Activated T-cell treated with anti-CD3 and anti-CD28 coated beads for 48 hours (primary cell): ENCODE data around the gene OSBPL10.

Experiments used
- DNase-seq: peaks from one replicate; pipeline ENCODE4 v3.0.0-alpha.2; 2020; ENCODE audit warnings: low read depth

Gene OSBPL10

GRCh38 chr3:31768479-31769125 lies 212.5 kb downstream of the OSBPL10 start:
- DNase-seq, result no peak

- DNase-seq, result no peak
These were observed 213.1 kb downstream of the OSBPL10 start for GRCh38 chr3:31767920-31768319.

- DNase-seq, result no peak
These were observed 214.4 kb downstream of the OSBPL10 start for GRCh38 chr3:31766669-31767068.

- DNase-seq, result no peak
These were observed 215.2 kb downstream of the OSBPL10 start for GRCh38 chr3:31765871-31766270.

- no peak for DNase-seq
These were observed 217.3 kb downstream of the OSBPL10 start for GRCh38 chr3:31763731-31764130.

- no peak for DNase-seq
These were observed 218.1 kb downstream of the OSBPL10 start for GRCh38 chr3:31762888-31763351.

GRCh38 chr3:31762097-31762764 lies 218.8 kb downstream of the OSBPL10 start:
- DNase-seq, result no peak

- no peak for DNase-seq
These were observed 220.4 kb downstream of the OSBPL10 start for GRCh38 chr3:31760654-31761053.

- no peak for DNase-seq
These were observed 222.6 kb downstream of the OSBPL10 start for GRCh38 chr3:31758322-31758965.

GRCh38 chr3:31755926-31756658 lies 225.0 kb downstream of the OSBPL10 start:
- no peak for DNase-seq

- DNase-seq, result no peak
These were observed 226.3 kb downstream of the OSBPL10 start for GRCh38 chr3:31754575-31755278.

GRCh38 chr3:31753050-31753425 lies 228.0 kb downstream of the OSBPL10 start:
- no peak for DNase-seq

GRCh38 chr3:31752305-31753049 lies 228.6 kb downstream of the OSBPL10 start:
- DNase-seq, result no peak

GRCh38 chr3:31750341-31750740 lies 230.7 kb downstream of the OSBPL10 start:
- no peak for DNase-seq

- no peak for DNase-seq
These were observed 232.1 kb downstream of the OSBPL10 start for GRCh38 chr3:31748933-31749295.

GRCh38 chr3:31748281-31748932 lies 232.7 kb downstream of the OSBPL10 start:
- DNase-seq, result no peak

GRCh38 chr3:31747785-31748184 lies 233.3 kb downstream of the OSBPL10 start:
- no peak for DNase-seq

GRCh38 chr3:31744913-31745312 lies 236.1 kb downstream of the OSBPL10 start:
- no peak for DNase-seq

GRCh38 chr3:31743331-31744089 lies 237.6 kb downstream of the OSBPL10 start:
- no peak for DNase-seq

GRCh38 chr3:31740397-31740796 lies 240.7 kb downstream of the OSBPL10 start:
- DNase-seq, result no peak
